Right kidney (tissue), 1 donor: ENCODE data around the gene LGR6.
"Not testable (repeated sequence)": the region's sequence is repeated elsewhere in the genome, so short reads cannot be mapped to it uniquely, and the experiment has no call there.

Experiments used
- DNase-seq: peaks from one replicate; pipeline ENCODE4 v3.0.0-alpha.2; 2016

LGR6 gene

DNA sequence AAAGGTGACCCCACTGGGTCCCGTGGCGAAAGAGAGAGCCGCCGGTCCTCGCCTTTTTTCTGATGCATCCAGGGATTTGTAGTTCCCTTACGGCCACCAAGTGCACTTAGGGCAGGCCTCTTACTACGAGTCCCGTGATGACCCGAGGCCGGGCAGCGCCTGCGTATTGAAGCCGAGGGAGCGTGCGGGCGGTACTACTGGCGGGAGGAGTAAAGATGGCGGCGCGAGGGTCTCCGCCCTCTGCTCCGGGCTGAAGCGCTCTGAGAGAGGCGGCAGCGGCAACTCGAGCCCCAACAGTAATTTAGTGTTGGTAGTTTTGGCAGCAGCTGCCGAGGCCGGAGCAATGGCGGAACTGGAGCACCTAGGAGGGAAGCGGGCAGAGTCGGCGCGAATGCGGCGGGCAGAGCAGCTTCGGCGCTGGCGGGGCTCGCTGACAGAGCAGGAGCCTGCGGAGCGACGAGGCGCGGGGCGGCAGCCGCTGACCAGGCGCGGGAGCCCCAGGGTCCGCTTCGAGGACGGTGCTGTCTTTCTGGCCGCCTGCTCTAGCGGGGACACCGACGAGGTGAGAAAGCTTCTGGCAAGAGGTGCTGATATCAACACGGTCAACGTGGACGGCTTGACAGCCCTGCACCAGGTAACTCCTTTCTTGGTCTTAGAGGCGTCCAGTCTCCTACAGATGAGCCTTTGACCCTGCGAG is 155.1 kb downstream of the LGR6 start, which contains the start of gene PPP1R12B:
PPP1R12B (plus strand) TSS at position 191 of the 697 bp plus-strand sequence; CDS start at position 344, 153 bp downstream.
- peak; percentile 95 for DNase-seq

DNA sequence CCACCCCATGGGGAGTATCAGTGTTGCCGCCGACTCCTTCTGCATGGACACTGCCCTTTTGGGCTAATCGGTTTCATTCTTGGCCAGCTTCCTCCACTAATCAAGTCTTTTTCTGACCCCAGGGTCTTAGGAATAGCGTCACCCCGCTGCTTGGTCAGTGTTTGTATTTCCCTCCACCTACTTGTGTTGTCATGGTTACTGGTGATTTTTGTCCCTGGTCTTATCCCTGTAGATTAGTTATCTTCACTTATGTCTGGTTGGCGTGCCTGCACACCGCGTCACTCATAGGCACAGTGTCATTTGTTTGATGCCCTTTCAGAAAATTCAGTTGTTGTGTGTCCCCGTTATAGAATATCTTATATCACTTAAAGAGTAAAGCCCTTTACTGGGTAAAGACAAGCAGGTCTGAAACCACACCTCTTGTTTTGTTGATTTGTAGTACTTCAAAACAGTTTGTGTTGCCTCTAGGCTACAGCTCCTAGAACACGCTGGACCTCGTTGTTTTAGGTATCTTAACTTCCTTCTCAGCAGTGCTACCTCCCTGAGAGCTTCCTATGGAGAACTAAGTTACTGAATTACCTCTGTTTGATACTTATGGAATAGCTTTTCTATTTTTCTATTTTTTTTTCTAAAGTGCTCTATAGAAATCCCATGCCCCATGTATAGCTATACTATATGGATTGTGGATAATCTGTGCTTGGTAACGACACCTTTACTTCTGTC is 155.8 kb downstream of the LGR6 start:
- DNase-seq: no peak

- no peak for DNase-seq
These were observed 158.1 kb downstream of the LGR6 start for GRCh38 chr1:202351725-202352124.

GRCh38 chr1:202352583-202353197 is 159.1 kb downstream of the LGR6 start:
- DNase-seq: not testable (repeated sequence)

DNA sequence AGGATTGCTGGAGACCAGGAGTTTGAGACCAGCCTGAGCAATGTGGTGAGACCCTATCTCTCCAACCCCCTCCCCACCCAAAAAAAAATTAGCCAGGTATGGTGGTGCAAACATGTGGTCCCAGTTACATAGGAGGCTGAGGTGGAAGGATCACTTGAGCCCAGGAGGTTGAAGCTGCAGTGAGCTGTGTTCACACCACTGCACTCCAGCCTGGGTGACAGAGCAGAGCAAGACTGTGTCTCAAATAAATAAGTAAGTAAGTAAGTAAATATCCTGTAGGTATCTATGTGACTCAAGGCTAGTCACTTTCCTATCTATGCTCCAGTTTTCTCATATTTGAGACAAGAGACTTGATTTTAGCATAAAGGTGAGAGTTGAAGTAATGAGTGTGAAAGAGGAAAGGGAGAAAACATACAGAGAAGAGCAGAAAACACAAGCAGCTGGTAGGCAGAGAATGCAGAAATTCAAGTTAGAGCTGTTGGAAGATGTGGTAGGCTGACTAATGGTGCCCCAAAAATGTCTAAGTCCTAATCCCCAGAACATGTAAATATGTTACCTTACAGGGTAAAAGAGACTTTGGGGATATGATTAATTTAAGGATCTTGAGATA is 162.4 kb downstream of the LGR6 start:
- no peak for DNase-seq

DNA sequence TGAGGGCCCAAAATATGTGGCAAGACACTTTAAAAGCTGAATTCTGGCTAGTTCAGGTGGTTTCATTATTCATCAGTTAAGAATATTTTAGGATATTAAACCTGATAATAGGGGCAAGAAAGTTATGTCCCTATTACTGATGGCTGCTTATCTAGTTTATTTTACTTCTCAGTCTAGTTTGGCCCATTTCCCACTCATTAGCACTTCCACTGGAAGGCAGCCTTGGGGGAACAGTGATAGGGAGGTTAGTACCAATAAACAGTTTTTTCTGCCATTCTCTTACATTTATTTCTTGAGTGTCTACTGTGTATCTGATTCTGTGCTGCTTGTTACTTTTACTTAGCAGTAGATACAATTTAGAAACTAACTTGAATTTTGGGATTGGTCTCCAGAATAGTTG is 163.9 kb downstream of the LGR6 start:
- DNase-seq: no peak

DNA sequence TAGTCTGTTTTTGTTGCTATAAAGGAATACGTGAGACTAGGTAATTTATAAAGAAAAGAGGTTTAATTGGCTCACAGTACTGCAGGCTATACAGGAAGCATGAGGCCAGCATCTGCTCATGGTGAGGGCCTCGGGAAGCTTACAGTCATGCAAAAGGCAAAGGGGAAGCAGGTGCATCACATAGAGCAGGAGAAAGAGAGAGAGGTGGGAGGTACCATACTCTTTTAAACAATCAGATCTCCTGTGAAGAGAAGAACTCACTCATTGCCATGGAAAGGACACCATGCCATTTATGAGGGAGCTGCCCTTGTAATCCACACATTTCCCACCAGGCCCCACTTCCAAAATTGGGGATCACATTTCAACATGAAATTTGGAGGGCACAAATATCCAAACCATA is 167.6 kb downstream of the LGR6 start:
- DNase-seq: no peak

DNA sequence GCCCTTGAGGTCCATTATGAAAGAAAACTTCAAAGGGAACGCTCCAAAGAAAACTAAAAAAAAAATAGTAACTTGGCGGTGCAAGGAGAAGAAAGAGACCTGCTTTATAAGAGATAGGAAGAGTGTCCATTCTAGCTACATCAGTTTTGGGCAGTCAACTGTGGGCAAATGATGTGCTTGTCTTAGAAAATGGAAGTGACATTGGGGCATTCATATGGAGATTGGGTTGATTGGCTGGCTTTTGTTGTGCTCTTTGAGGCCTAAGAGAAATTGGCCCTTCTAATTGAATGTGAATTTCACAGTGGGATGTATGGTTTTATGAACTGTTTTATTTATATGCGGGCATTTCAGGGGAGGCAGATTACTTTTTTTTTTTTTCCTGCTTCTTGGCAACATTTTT is 168.1 kb downstream of the LGR6 start:
- no peak for DNase-seq

- no peak for DNase-seq
These were observed 168.6 kb downstream of the LGR6 start for GRCh38 chr1:202362212-202362611.

DNA sequence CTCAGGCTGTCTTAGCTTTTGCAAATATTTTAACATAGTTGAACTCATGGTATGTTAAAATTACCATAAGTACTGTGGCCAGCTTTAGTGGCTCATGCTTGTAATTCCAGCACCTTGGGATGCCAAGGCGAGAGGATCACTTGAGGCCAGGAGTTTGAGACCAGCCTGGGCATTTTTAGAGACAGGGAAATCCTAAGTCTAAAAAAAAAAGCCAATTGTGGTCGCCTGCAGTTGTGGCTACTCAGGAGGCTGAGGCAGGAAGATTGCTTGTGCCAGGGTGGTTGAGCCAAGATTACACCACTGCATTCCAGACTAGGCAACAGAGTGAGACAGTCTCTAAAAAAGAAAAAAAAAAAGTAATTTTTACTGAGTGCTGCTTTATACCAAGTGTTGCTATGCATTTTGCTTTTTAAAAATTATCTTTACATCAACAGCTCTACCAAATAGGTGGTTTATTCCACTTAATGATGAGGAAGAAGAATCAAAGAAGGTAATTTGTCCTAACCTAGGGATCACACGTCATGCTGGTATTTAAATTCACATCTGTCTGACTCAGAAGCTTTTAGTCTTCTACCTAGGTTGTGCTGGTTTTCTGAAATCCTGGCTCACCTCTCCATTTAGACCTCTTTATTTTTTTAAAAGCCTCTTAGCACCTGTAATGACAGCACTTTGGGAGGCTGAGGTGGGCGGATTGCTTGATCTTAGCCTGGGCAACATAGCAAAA is 171.7 kb downstream of the LGR6 start:
- DNase-seq: no peak

DNA sequence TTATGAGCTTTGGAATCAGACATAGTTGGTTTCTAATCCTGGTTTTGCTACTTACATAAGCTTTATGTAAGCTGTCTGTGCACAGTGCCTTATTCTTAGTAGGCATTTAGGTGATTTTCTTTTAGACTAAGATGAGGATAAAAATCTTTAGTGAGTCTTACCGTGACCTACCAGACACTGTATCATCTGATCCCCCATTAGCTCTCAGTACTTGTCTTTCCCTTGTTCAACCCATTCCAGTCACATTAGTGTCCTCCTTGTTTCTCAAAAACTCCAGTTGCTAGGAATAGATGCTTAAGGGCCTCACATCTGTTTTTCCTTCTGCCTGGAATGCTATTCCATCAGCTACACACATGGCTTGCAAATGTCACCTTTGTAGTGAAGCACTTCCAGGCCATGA is 173.7 kb downstream of the LGR6 start:
- no peak for DNase-seq
